ENCODE data around the gene EIF2AK2. TPM values are rescaled to one million over a fixed set of nuclear protein-coding genes. Genes with fewer than 3 reads are reported as not detected.

EIF2AK2 gene
- total RNA-seq, 1 donor from 2014 or later = 29.4 TPM

Other genes starting within 250 kb of the EIF2AK2 start
- 19.6 and 34.3 TPM in 2 replicates for gene STRN, start 190.4 kb downstream of the EIF2AK2 start, total RNA-seq
- gene HEATR5B, start 72.6 kb downstream of the EIF2AK2 start, total RNA-seq = 27.1 and 32.5 TPM in 2 replicates
- 7.3 and 9.8 TPM in 2 replicates for gene GPATCH11, start 72.5 kb downstream of the EIF2AK2 start, total RNA-seq
- not detected in 2 replicates for gene SULT6B1, start 31.7 kb upstream of the EIF2AK2 start, total RNA-seq
- 11.1 and 12.5 TPM in 2 replicates for gene CEBPZOS, start 39.5 kb upstream of the EIF2AK2 start, total RNA-seq
- 49.6 and 69.3 TPM in 2 replicates for gene CEBPZ, start 74.6 kb upstream of the EIF2AK2 start, total RNA-seq
- gene NDUFAF7, start 74.7 kb upstream of the EIF2AK2 start, total RNA-seq = 14.4 and 16.5 TPM in 2 replicates
- gene PRKD3, start 167.9 kb upstream of the EIF2AK2 start, total RNA-seq = 84.1 and 88.3 TPM in 2 replicates
- gene QPCT, start 187.7 kb upstream of the EIF2AK2 start, total RNA-seq = 18.9 and 35.5 TPM in 2 replicates

Measured in pulmonary artery endothelial cell (primary cell).